ENCODE data around the gene DNAL1. TPM values are rescaled to one million over a fixed set of nuclear protein-coding genes. Genes with fewer than 3 reads are reported as not detected.

DNAL1 gene
- polyA plus RNA-seq, 2 of the 4 experiments (the other 2 are of a cell fraction), result 8.3 to 16.3 TPM

- TF ChIP-seq, protein P1, sequence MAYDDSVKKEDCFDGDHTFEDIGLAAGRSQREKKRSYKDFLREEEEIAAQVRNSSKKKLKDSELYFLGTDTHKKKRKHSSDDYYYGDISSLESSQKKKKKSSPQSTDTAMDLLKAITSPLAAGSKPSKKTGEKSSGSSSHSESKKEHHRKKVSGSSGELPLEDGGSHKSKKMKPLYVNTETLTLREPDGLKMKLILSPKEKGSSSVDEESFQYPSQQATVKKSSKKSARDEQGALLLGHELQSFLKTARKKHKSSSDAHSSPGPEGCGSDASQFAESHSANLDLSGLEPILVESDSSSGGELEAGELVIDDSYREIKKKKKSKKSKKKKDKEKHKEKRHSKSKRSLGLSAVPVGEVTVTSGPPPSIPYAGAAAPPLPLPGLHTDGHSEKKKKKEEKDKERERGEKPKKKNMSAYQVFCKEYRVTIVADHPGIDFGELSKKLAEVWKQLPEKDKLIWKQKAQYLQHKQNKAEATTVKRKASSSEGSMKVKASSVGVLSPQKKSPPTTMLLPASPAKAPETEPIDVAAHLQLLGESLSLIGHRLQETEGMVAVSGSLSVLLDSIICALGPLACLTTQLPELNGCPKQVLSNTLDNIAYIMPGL (CRISPR knock-in tag; IDR thresholded peaks at IDR 0.05; ENCODE audit: borderline replicate concordance), result no peak
- no peak for TF ChIP-seq EHMT2 (IDR thresholded peaks at IDR 0.05; ENCODE audit: low read depth)
- no peak for TF ChIP-seq CEBPB (IDR thresholded peaks at IDR 0.05)
Observed at GRCh38 chr14:73732006-73732405, 87.2 kb downstream of the DNAL1 start (continued).

DNA sequence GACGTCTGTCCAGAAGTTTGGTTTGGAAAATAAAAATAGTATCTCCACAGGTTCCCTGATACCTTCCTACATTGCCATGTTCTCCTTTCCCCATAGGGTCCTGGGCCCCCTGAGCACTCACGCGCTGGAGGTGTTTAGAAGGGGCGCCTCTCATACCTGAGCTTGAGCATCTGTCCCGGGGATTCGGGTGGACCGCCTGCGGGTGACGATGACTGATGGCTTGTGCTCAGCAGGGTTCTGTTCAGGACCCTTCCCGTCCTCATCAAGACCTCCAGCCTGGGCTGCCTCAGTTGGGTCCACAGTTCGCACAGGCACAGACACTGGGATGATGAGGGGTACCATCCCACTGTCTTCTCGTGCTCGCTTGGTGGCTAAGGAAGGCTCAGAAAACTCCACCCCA is 92.1 kb downstream of the DNAL1 start:
- TF ChIP-seq, protein P2, sequence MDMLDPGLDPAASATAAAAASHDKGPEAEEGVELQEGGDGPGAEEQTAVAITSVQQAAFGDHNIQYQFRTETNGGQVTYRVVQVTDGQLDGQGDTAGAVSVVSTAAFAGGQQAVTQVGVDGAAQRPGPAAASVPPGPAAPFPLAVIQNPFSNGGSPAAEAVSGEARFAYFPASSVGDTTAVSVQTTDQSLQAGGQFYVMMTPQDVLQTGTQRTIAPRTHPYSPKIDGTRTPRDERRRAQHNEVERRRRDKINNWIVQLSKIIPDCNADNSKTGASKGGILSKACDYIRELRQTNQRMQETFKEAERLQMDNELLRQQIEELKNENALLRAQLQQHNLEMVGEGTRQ (IDR thresholded peaks at IDR 0.05), result no peak
- TF ChIP-seq HOXA7 (CRISPR knock-in tag; IDR thresholded peaks at IDR 0.05) (no peak), CBX8 (IDR thresholded peaks at IDR 0.05) (no peak), CEBPB (IDR thresholded peaks at IDR 0.05) (no peak), ESRRA (IDR thresholded peaks at IDR 0.05; ENCODE audit: borderline replicate concordance, low read length) (no peak), POLR2A (IDR thresholded peaks at IDR 0.05; ENCODE audit: low read length) (no peak), KDM1A (IDR thresholded peaks at IDR 0.05; ENCODE audit: low read depth) (no peak), JUNB (IDR thresholded peaks at IDR 0.05) (no peak), HOXB5 (CRISPR knock-in tag; IDR thresholded peaks at IDR 0.05) (no peak), GATA3 (IDR thresholded peaks at IDR 0.05; ENCODE audit: borderline replicate concordance) (no peak), JUN (IDR thresholded peaks at IDR 0.05) (no peak), SREBF2 (IDR thresholded peaks at IDR 0.05) (no peak), ZNF302 (CRISPR knock-in tag; IDR thresholded peaks at IDR 0.05) (no peak), RARB (CRISPR knock-in tag; IDR thresholded peaks at IDR 0.05) (no peak)
- TF ChIP-seq, protein P3, sequence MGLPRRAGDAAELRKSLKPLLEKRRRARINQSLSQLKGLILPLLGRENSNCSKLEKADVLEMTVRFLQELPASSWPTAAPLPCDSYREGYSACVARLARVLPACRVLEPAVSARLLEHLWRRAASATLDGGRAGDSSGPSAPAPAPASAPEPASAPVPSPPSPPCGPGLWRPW (IDR thresholded peaks at IDR 0.05), result no peak
- TF ChIP-seq, protein P4, sequence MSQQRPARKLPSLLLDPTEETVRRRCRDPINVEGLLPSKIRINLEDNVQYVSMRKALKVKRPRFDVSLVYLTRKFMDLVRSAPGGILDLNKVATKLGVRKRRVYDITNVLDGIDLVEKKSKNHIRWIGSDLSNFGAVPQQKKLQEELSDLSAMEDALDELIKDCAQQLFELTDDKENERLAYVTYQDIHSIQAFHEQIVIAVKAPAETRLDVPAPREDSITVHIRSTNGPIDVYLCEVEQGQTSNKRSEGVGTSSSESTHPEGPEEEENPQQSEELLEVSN (IDR thresholded peaks at IDR 0.05; ENCODE audit: borderline replicate concordance, low read depth), result no peak
- no peak for FAIRE-seq
- H3K27ac ChIP-seq, result no peak overlapping the region
- 84% methylated on average over 13 of the region's 13 CpGs for WGBS (ENCODE audit: missing lambda C conversion rate)
- H3K4me2 ChIP-seq, result no peak overlapping the region
- H3K4me1 ChIP-seq, result peaks cover 23% of the 10 kb centered on the region
- ChIA-PET POLR2A (no interaction called here), CTCF (interaction anchor here (0.7 to 1.2 kb wide), 2 partner anchors 8 to 9 kb away, joined by 3 to 4 read pairs; no protein-coding TSS in a partner anchor)
- H3K9me3 ChIP-seq, result no peaks in the 10 kb centered on the region
- H3K4me3 ChIP-seq, result no peak overlapping the region
- no peak for DNase-seq (ENCODE audit: low read depth in 1 of 2, low spot score in 1 of 2)
- ATAC-seq, result no peak

DNA sequence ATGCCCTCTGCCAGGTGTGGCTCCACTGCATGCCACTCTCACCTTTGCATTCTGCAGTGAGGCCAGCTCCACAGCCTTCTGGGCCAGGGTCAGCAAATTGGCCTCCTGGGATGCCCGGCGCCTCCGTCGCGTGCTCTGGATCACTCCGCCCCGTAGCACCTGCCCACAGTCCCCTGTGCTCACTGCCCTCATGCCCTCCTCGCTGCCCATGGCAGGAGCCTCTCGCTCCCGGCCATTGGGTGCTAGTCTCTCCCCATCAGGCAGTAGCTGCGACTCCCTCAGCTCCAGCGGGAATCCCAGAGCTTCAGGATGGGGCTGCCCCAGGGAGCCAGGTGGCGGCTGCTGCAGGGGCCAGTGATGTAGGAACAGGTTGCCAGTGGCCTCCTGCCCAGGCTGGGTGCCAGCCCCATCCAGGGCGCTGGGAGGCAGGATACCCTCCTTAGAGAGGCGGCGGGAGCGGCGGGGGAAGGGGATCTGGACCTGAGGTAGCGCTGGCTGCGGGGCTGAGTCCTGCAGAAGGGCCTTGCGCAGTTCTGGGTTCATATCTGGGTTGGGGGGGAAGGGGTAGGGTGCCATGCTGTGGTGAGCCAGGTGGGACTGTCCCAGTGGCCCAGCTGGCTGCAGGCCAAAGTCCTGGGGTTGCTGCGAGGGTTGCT is 93.9 kb downstream of the DNAL1 start:
- Histone ChIP-seq H3K4me3 (no peak overlapping the region), H3K4me1 (peaks cover 41% of the 10 kb centered on the region)
- WGBS (ENCODE audit: missing lambda C conversion rate), result 100% methylated on average over 9 of the region's 22 CpGs
- TF ChIP-seq EHF (CRISPR knock-in tag; IDR thresholded peaks at IDR 0.05) (no peak), RFX5 (IDR thresholded peaks at IDR 0.05) (no peak), FOSL2 (IDR thresholded peaks at IDR 0.05) (no peak), FOSL2 (CRISPR knock-in tag; IDR thresholded peaks at IDR 0.05) (no peak), MAFK (IDR thresholded peaks at IDR 0.05; ENCODE audit: partially characterized antibody) (no peak), REST (IDR thresholded peaks at IDR 0.05) (no peak), POLR2AphosphoS2 (conservative IDR thresholded peaks at IDR 0.05; ENCODE audit: low read length) (no peak), CBX2 (IDR thresholded peaks at IDR 0.05; ENCODE audit: borderline replicate concordance, low read depth) (no peak), ZNF302 (CRISPR knock-in tag; IDR thresholded peaks at IDR 0.05) (no peak)
- TF ChIP-seq, protein P2 (IDR thresholded peaks at IDR 0.05), result no peak
- TF ChIP-seq, protein P1 (CRISPR knock-in tag; IDR thresholded peaks at IDR 0.05; ENCODE audit: borderline replicate concordance), result no peak

More for the DNA sequence above, 93.9 kb downstream of the DNAL1 start:
- ChIA-PET CTCF (interaction anchor here (0.6 to 10.6 kb wide), 3 partner anchors 11 to 297 kb away, joined by 3 to 138 read pairs (median 117); a partner anchor contains a TSS), POLR2A (no interaction called here)
- FAIRE-seq (no peak), DNase-seq (ENCODE audit: low read depth in 1 of 2, low spot score in 1 of 2) (no peak), ATAC-seq (no peak)
- no peak overlapping the region for H3K4me2 ChIP-seq
- H3K27ac ChIP-seq, result no peak overlapping the region
- H3K9me3 ChIP-seq, result no peaks in the 10 kb centered on the region

All from A549 (cell line).